ENCODE data around the gene MYO9B.

Gene MYO9B

DNA sequence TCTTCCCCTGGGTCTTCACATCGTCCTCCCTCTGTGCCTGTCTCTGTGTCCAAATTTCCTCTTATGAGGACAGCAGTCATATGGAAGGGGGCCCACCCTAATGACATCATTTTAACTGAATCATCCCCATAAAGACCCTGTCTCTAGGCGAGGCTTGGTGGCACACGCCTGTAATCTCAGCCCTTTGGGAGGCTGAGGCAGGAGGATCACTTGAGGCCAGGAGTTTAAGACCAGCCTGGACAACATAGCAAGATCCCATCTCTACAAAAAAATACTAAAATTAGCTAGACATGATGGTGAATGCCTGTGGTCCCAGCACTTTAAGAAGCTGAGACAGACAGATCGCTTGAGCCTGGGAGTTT lies 4.8 kb downstream of the MYO9B start:
- no peak for TF ChIP-seq CTCF (IDR thresholded peaks at IDR 0.05; ENCODE audit: insufficient read depth, low read length, poor library complexity, severe bottlenecking)
- no peak for TF ChIP-seq EZH2phosphoT487 (conservative IDR thresholded peaks at IDR 0.05; ENCODE audit: low read length)
- Histone ChIP-seq H4K20me1 (ENCODE audit: low read depth, low read length) (no peaks in the 10 kb centered on the region; the same call in 1 of the 2 replicates), H3K4me3 (ENCODE audit: insufficient read depth, low read length, poor library complexity, severe bottlenecking) (no peak overlapping the region), H3K9me3 (ENCODE audit: insufficient read depth, low read length) (no peaks in the 10 kb centered on the region), H2AFZ (ENCODE audit: low read depth, low read length, severe bottlenecking) (no peak overlapping the region), H3K4me2 (ENCODE audit: low read depth, low read length, poor library complexity, severe bottlenecking) (no peak overlapping the region), H3K9ac (ENCODE audit: low read length) (peak overlapping the region; percentile 45; the same call in 1 of the 2 replicates), H3K36me3 (ENCODE audit: low read length) (no peaks in the 10 kb centered on the region), H3F3A (ENCODE audit: insufficient read depth) (no peaks in the 10 kb centered on the region), H3K79me2 (ENCODE audit: insufficient read depth, low read length) (peaks cover 98% of the 10 kb centered on the region), H3K9me2 (replicated peaks; ENCODE audit: insufficient read depth, low read length) (no peaks in the 10 kb centered on the region), H3K27me3 (ENCODE audit: low read length) (no peaks in the 10 kb centered on the region), H3K27ac (ENCODE audit: low read depth, low read length) (no peak overlapping the region)

DNA sequence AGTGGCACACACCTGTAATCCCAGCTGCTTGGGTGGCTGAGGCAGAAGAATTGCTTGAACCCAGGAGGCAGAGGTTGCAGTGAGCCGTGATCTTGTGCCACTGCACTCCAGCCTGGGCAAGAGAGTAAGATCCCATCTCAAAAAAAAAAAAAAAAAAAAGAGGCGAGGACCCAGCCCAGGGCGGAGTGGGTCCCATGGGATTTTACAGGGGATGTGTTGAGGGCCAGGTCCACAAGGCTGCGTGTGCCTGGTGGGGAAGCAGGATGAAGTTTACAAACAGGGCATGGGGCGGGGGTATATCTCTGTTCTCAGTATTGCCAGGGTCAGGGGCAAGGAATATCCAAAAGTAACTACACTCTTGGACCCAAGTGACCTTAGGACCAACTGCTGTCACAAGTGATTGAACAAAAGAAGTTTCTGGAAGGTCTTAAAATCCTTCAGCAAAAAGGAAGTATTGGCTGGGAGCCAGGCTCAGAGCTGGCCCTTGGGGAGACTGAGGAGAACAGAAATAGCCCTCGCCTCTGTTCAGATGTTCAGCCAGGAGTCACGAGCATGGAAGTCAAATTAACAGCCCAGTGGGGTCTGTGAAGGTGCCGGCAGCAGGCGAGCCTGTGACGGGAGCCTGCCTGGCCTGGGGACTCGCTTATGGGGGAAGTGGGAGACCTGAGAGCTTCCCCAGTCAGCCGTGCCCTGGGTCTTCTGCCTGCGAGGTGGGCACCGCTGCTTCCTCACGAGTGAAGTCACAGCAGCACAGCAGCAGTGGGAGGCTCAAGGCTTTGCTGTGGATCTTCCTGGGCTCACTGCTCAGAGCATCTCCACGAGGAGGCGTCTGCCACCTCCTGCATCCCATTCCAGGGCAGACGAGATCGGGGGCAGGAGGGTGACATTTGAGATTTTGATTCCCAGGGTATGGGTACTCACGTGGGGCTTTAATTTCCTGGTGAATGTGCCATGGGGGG lies 6.4 kb downstream of the MYO9B start:
- Histone ChIP-seq H3K4me2 (ENCODE audit: low read depth, low read length, poor library complexity, severe bottlenecking) (no peak overlapping the region), H3K27ac (ENCODE audit: low read depth, low read length) (no peak overlapping the region), H3K9me3 (ENCODE audit: insufficient read depth, low read length) (no peaks in the 10 kb centered on the region), H3K36me3 (ENCODE audit: low read length) (no peaks in the 10 kb centered on the region), H3F3A (ENCODE audit: insufficient read depth) (no peaks in the 10 kb centered on the region), H3K9me2 (replicated peaks; ENCODE audit: insufficient read depth, low read length) (no peaks in the 10 kb centered on the region), H3K79me2 (ENCODE audit: insufficient read depth, low read length) (peaks cover 100% of the 10 kb centered on the region), H4K20me1 (ENCODE audit: low read depth, low read length) (no peaks in the 10 kb centered on the region; the same call in 1 of the 2 replicates), H3K4me3 (ENCODE audit: insufficient read depth, low read length, poor library complexity, severe bottlenecking) (no peak overlapping the region), H3K27me3 (ENCODE audit: low read length) (no peaks in the 10 kb centered on the region), H3K9ac (ENCODE audit: low read length) (peak overlapping the region; percentile 20; the same call in 1 of the 2 replicates), H2AFZ (ENCODE audit: low read depth, low read length, severe bottlenecking) (no peak overlapping the region)
- TF ChIP-seq EZH2phosphoT487 (conservative IDR thresholded peaks at IDR 0.05; ENCODE audit: low read length) (no peak), CTCF (IDR thresholded peaks at IDR 0.05; ENCODE audit: insufficient read depth, low read length, poor library complexity, severe bottlenecking) (no peak)

- H3K4me3 ChIP-seq (ENCODE audit: insufficient read depth, low read length, poor library complexity, severe bottlenecking) = no peak overlapping the region
- H3K36me3 ChIP-seq (ENCODE audit: low read length) = no peaks in the 10 kb centered on the region
- no peaks in the 10 kb centered on the region for H3F3A ChIP-seq (ENCODE audit: insufficient read depth)
- H3K79me2 ChIP-seq (ENCODE audit: insufficient read depth, low read length) = peaks cover 100% of the 10 kb centered on the region
- no peaks in the 10 kb centered on the region for H3K27me3 ChIP-seq (ENCODE audit: low read length)
- no peaks in the 10 kb centered on the region for H3K9me3 ChIP-seq (ENCODE audit: insufficient read depth, low read length)
- H2AFZ ChIP-seq (ENCODE audit: low read depth, low read length, severe bottlenecking) = no peak overlapping the region
- H3K9me2 ChIP-seq (replicated peaks; ENCODE audit: insufficient read depth, low read length) = no peaks in the 10 kb centered on the region
- no peak overlapping the region for H3K27ac ChIP-seq (ENCODE audit: low read depth, low read length)
- no peak for TF ChIP-seq CTCF (IDR thresholded peaks at IDR 0.05; ENCODE audit: insufficient read depth, low read length, poor library complexity, severe bottlenecking)
- TF ChIP-seq EZH2phosphoT487 (conservative IDR thresholded peaks at IDR 0.05; ENCODE audit: low read length) = no peak
- no peak overlapping the region for H3K4me2 ChIP-seq (ENCODE audit: low read depth, low read length, poor library complexity, severe bottlenecking)
- H3K9ac ChIP-seq (ENCODE audit: low read length) = no peak overlapping the region
- no peaks in the 10 kb centered on the region; the same call in 1 of the 2 replicates for H4K20me1 ChIP-seq (ENCODE audit: low read depth, low read length)
Measured at GRCh38 chr19:17086120-17086519, 10.5 kb downstream of the MYO9B start.
